ENCODE measurements around the gene SLX9.

- TF ChIP-seq POLR2AphosphoS5 (IDR thresholded peaks at IDR 0.05; ENCODE audit: borderline replicate concordance, low read depth, low read length) (no peak), EZH2 (IDR thresholded peaks at IDR 0.05) (no peak), FOXP2 (optimal IDR thresholded peaks at IDR 0.05; ENCODE audit: control extremely low read depth, extremely low read length, insufficient read depth) (no peak)
Measured at GRCh38 chr21:44949161-44949778, 9.4 kb downstream of the SLX9 start.

Data from SK-N-MC (cell line).